Measurements from ENCODE around the gene AKT3. TPM values are rescaled to one million over a fixed set of nuclear protein-coding genes. Genes with fewer than 3 reads are reported as not detected.
"Not testable (repeated sequence)": the region's sequence is repeated elsewhere in the genome, so short reads cannot be mapped to it uniquely, and the experiment has no call there.

Gene AKT3
- total RNA-seq, 1 donor from 2014 or later = 110 TPM

DNA sequence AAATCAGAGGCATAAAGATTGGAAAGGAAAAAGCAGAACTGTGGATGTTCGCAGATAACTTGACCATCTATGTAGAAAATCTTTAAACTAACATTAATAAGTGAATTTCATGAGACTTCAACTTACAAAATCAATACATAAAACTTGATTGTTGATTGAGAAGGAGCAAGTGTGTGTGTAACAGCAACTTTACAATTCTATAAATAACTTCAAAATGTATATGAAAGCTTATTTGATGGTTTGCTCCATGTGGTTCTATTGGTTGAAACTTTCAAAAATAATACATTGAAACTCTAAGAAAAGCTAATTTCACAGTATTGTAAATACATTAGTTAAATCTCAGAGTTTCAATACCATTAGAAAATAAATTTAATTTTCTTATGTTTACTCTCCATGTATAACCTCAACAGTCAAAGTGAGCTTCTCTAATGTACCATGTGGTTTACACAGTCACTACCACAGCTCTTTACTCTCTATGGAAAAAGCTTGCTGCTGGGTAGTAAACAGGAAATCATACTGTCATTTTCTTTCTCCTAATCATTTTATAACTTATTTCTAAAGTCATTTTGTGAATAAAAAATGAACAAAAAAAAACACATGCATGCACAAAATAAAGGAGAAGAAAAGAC is 12.0 kb downstream of the AKT3 start:
- Mint-ChIP-seq H3K27me3 (ENCODE audit: low read depth) (no peaks in the 10 kb centered on the region), H3K9me3 (peaks cover 35% of the 10 kb centered on the region), H3K4me3 (no peak overlapping the region), H3K36me3 (peaks cover 49% of the 10 kb centered on the region), H3K4me1 (peaks cover 13% of the 10 kb centered on the region), H3K27ac (no peak overlapping the region)
- TF ChIP-seq, protein P1, sequence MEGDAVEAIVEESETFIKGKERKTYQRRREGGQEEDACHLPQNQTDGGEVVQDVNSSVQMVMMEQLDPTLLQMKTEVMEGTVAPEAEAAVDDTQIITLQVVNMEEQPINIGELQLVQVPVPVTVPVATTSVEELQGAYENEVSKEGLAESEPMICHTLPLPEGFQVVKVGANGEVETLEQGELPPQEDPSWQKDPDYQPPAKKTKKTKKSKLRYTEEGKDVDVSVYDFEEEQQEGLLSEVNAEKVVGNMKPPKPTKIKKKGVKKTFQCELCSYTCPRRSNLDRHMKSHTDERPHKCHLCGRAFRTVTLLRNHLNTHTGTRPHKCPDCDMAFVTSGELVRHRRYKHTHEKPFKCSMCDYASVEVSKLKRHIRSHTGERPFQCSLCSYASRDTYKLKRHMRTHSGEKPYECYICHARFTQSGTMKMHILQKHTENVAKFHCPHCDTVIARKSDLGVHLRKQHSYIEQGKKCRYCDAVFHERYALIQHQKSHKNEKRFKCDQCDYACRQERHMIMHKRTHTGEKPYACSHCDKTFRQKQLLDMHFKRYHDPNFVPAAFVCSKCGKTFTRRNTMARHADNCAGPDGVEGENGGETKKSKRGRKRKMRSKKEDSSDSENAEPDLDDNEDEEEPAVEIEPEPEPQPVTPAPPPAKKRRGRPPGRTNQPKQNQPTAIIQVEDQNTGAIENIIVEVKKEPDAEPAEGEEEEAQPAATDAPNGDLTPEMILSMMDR (IDR thresholded peaks at IDR 0.05; ENCODE audit: unreplicated experiment) = no peak
- no peak for DNase-seq (ENCODE audit: low spot score in 2 of 2, unreplicated experiment in 2 of 2)

DNA sequence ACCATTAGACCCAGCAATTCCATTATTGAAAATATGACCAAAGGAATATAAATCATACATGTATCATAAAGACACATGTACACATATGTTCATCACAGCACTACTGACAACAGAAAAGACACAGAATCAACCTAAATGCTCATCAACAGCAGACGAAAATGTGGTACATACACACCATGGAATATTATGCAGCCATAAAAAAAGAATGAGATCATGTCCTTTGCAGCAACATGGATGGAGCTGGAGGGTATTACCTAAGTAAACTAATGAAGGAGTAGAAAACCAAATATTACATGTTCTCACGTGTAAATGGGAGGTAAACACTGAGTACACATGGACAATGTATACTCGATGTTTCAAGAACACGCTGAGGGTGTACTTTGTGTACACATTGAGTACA is 15.9 kb downstream of the AKT3 start:
- H3K27me3 Mint-ChIP-seq (ENCODE audit: low read depth) = no peaks in the 10 kb centered on the region
- peaks cover 35% of the 10 kb centered on the region for H3K9me3 Mint-ChIP-seq
- no peak overlapping the region for H3K27ac Mint-ChIP-seq
- no peak overlapping the region for H3K4me3 Mint-ChIP-seq
- H3K36me3 Mint-ChIP-seq = peaks cover 46% of the 10 kb centered on the region
- H3K4me1 Mint-ChIP-seq = no peaks in the 10 kb centered on the region
- TF ChIP-seq, protein P1 (IDR thresholded peaks at IDR 0.05; ENCODE audit: unreplicated experiment) = no peak
- DNase-seq (ENCODE audit: low spot score in 2 of 2, unreplicated experiment in 2 of 2) = no peak

DNA sequence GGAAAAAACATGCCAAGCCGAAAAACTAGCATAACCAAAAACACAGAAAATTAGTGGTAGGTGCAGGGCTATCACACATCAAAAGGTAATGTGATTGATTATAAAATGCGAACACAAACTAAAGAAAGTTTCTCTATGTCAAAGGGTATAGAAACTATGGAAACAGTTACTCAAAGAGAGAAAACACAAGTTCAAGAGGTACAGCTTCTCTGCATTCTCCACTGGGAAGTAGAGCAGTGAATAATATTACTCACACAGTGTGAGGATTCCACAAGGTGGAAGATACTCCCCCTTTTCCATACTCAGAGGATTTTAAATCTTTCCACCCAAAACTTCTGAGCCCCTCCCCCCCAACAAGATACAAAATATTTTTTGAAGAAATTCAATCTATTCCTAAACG is 18.6 kb downstream of the AKT3 start:
- H3K27ac Mint-ChIP-seq = no peak overlapping the region
- no peaks in the 10 kb centered on the region for H3K27me3 Mint-ChIP-seq (ENCODE audit: low read depth)
- H3K4me1 Mint-ChIP-seq = no peaks in the 10 kb centered on the region
- peaks cover 24% of the 10 kb centered on the region for H3K9me3 Mint-ChIP-seq
- H3K36me3 Mint-ChIP-seq = peaks cover 37% of the 10 kb centered on the region
- H3K4me3 Mint-ChIP-seq = no peak overlapping the region
- no peak for DNase-seq (ENCODE audit: low spot score in 2 of 2, unreplicated experiment in 2 of 2)
- TF ChIP-seq, protein P1 (IDR thresholded peaks at IDR 0.05; ENCODE audit: unreplicated experiment) = no peak

DNA sequence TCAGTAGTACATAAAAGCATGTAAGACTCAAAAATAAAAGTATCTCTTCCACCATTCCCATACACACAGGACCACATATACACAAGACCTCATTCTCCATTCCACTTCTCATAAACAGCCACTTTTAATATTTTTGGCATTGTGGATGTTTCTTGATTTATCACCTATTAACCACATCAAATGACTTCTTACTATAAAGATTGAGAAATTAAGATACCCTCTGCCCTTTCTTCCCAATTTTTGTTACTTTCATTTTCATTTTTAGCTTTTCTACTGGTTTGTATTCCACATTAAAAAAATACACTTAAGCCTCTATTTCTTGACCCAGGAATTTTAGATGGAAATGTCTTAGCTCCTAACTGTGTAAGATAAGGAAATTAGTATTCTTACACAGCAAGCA is 22.8 kb downstream of the AKT3 start:
- peaks cover 41% of the 10 kb centered on the region for H3K36me3 Mint-ChIP-seq
- no peak overlapping the region for H3K27ac Mint-ChIP-seq
- TF ChIP-seq, protein P1 (IDR thresholded peaks at IDR 0.05; ENCODE audit: unreplicated experiment) = no peak
- H3K27me3 Mint-ChIP-seq (ENCODE audit: low read depth) = no peaks in the 10 kb centered on the region
- no peak for DNase-seq (ENCODE audit: low spot score in 2 of 2, unreplicated experiment in 2 of 2)
- H3K4me1 Mint-ChIP-seq = no peaks in the 10 kb centered on the region
- H3K4me3 Mint-ChIP-seq = no peak overlapping the region
- H3K9me3 Mint-ChIP-seq = peaks cover 32% of the 10 kb centered on the region

DNA sequence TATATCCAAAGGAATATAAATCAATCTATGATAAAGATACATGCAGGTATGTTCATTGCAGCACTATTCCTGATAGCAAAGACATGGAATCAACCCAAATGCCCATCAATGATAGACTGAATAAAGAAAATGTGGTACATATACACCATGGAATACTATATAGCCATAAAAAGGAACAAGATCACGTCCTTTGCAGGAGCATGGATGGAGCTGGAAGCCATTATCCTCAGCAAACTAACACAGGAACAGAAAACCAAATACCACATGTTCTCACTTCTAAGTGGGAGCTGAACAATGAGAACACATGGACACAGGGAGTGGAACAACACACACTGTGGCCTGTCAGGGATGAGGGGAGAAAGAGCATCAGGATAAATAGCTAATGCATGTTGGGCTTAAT is 25.1 kb downstream of the AKT3 start:
- peaks cover 64% of the 10 kb centered on the region for H3K36me3 Mint-ChIP-seq
- DNase-seq (ENCODE audit: low spot score in 2 of 2, unreplicated experiment in 2 of 2); H3K27me3 Mint-ChIP-seq (ENCODE audit: low read depth); H3K4me1 Mint-ChIP-seq; H3K27ac Mint-ChIP-seq; H3K4me3 Mint-ChIP-seq: not testable (repeated sequence)
- peaks cover 53% of the 10 kb centered on the region for H3K9me3 Mint-ChIP-seq

DNA sequence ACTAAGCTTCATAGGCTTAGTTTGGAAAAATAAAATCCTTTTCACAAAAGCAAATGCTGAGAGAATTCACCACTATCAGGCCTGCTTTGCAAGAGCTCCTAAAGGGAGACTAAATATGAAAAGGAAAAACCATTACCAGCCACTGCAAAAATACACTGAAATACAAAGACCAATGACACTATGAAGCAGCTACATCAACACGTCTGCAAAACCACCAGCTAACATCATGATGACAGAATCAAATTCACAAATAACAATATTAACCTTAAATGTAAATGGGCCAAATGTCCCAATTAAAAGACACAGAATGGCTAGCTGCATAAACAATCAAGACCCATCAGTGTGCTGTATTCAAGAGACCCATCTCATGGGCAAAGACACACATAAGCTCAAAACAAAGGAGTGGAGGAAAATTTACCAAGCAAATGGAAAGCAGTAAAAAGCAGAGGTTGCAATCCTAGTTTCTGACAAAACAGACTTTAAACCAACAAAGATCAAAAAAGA is 28.8 kb downstream of the AKT3 start:
- Mint-ChIP-seq H3K4me3 (no peak overlapping the region), H3K4me1 (no peaks in the 10 kb centered on the region), H3K36me3 (peaks cover 70% of the 10 kb centered on the region), H3K9me3 (peaks cover 53% of the 10 kb centered on the region), H3K27me3 (ENCODE audit: low read depth) (no peaks in the 10 kb centered on the region), H3K27ac (no peak overlapping the region)
- DNase-seq (ENCODE audit: low spot score in 2 of 2, unreplicated experiment in 2 of 2) = no peak
- TF ChIP-seq, protein P1 (IDR thresholded peaks at IDR 0.05; ENCODE audit: unreplicated experiment) = no peak
